Chondrocyte (in vitro differentiated cells): Measurements from ENCODE around the gene CTRL. TPM values are rescaled to one million over a fixed set of nuclear protein-coding genes. Genes with fewer than 3 reads are reported as not detected.

Experiments
- DNase-seq: peaks from one replicate; pipeline ENCODE4 v3.0.0; 2021; ENCODE audit warnings: mixed read lengths, low spot score
- H3K27ac Mint-ChIP-seq: one replicate; pipeline ENCODE4 v1.8.0; 2021; ENCODE audit warnings: mild to moderate bottlenecking, moderate library complexity, mixed read lengths; ENCODE audit not compliant: unreplicated experiment
- H3K27me3 Mint-ChIP-seq: 2 replicates; pipeline ENCODE4 v1.8.0; 2021; ENCODE audit warnings: low read depth, mixed read lengths
- H3K36me3 Mint-ChIP-seq: 2 replicates; pipeline ENCODE4 v1.8.0; 2021; ENCODE audit warnings: low read depth, mixed read lengths
- H3K4me1 Mint-ChIP-seq: 2 replicates; pipeline ENCODE4 v1.8.0; 2021; ENCODE audit warnings: low read depth, mild to moderate bottlenecking, mixed read lengths
- H3K4me3 Mint-ChIP-seq: one replicate; pipeline ENCODE4 v1.8.0; 2021; ENCODE audit warnings: mild to moderate bottlenecking, moderate library complexity, mixed read lengths; ENCODE audit not compliant: unreplicated experiment
- H3K9me3 Mint-ChIP-seq: 2 replicates; pipeline ENCODE4 v1.8.0; 2021; ENCODE audit warnings: low read depth, mixed read lengths
- CTCF ChIP-seq: fragments of 200-600 bp; sonication (generic); IDR thresholded peaks from 2 replicates; pipeline ENCODE4 v1.5.0; 2021; ENCODE audit warnings: antibody characterized with exemption, mild to moderate bottlenecking, moderate library complexity
- total RNA-seq: library from RNA; stranded (reverse); gene quantifications from 3 replicates; pipeline ENCODE4 v1.2.1, GENCODE V29; 2021

CTRL gene
- total RNA-seq, 1 donor from 2014 or later = not detected

- Mint-ChIP-seq H3K9me3 (no peaks in the 10 kb centered on the region), H3K27me3 (no peaks in the 10 kb centered on the region), H3K4me3 (no peak overlapping the region), H3K4me1 (peaks cover 69% of the 10 kb centered on the region), H3K36me3 (peaks cover 30% of the 10 kb centered on the region), H3K27ac (no peak overlapping the region)
- no peak for TF ChIP-seq CTCF
- no peak for DNase-seq
Measured at GRCh38 chr16:67964477-67965131, 32.9 kb upstream of the CTRL start.

- Mint-ChIP-seq H3K4me1 (peaks cover 70% of the 10 kb centered on the region), H3K27ac (no peak overlapping the region), H3K4me3 (no peak overlapping the region), H3K9me3 (no peaks in the 10 kb centered on the region), H3K36me3 (peaks cover 30% of the 10 kb centered on the region), H3K27me3 (no peaks in the 10 kb centered on the region)
- DNase-seq = peak; percentile 89
- no peak for TF ChIP-seq CTCF
Measured at GRCh38 chr16:67963662-67964321, 32.1 kb upstream of the CTRL start.

- Mint-ChIP-seq H3K9me3 (no peaks in the 10 kb centered on the region), H3K27ac (no peak overlapping the region), H3K27me3 (no peaks in the 10 kb centered on the region), H3K4me1 (peaks cover 68% of the 10 kb centered on the region), H3K36me3 (peaks cover 35% of the 10 kb centered on the region), H3K4me3 (no peak overlapping the region)
- TF ChIP-seq CTCF = no peak
- no peak for DNase-seq
Measured at GRCh38 chr16:67963292-67963661, 31.6 kb upstream of the CTRL start.

DNA sequence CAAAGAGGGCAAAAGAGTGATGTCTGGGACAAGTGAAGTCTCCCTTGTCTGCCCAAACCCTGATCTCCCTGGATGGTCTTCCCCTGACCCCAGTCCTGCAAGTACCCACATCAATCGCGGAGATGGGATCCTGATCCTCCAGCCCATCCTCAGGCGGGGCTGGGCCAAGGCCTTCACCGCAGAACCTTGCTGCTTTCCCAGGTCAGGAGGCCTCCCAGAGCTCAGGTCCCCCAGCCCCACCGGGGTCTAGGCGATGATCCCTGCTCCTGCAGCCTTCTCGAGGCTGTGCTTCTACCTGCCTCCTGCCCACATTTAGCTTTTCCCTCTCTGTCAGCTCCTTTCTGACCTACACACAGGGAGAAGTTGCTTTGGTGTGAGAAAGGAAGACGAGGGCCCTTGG, 30.5 kb upstream of the CTRL start:
- Mint-ChIP-seq H3K4me1 (peaks cover 66% of the 10 kb centered on the region), H3K4me3 (no peak overlapping the region), H3K27me3 (no peaks in the 10 kb centered on the region), H3K36me3 (peaks cover 37% of the 10 kb centered on the region), H3K27ac (no peak overlapping the region), H3K9me3 (no peaks in the 10 kb centered on the region)
- no peak for TF ChIP-seq CTCF
- peak; percentile 79 for DNase-seq

GRCh38 chr16:67961551-67961957, 29.9 kb upstream of the CTRL start:
- no peak for TF ChIP-seq CTCF
- no peak overlapping the region for H3K4me3 Mint-ChIP-seq
- H3K4me1 Mint-ChIP-seq = peaks cover 61% of the 10 kb centered on the region

More at GRCh38 chr16:67961551-67961957, 29.9 kb upstream of the CTRL start:
- DNase-seq = peak; percentile 67
- H3K36me3 Mint-ChIP-seq = peaks cover 37% of the 10 kb centered on the region
- no peak overlapping the region for H3K27ac Mint-ChIP-seq
- no peaks in the 10 kb centered on the region for H3K27me3 Mint-ChIP-seq
- no peaks in the 10 kb centered on the region for H3K9me3 Mint-ChIP-seq
